OCI-LY7 (cell line): Measurements from ENCODE around the gene CNOT9. TPM values are rescaled to one million over a fixed set of nuclear protein-coding genes. Genes with fewer than 3 reads are reported as not detected.

Experiments used
- BruUV-seq: library from RNA; stranded (reverse); fragments of 400-500 nt; replicated peaks from 2 replicates; lab custom pipeline; 2021; lab: Mats Ljungman, UMichigan
- CTCF ChIA-PET: fragments of 300-600 bp; sonication (Branson Sonifier 250); formaldehyde crosslinking; loops from one replicate; lab custom pipeline; 2022; ENCODE audit warnings: antibody characterized with exemption; ENCODE audit not compliant: unreplicated experiment; lab: Charles Lee
- POLR2A ChIA-PET: fragments of 300-600 bp; sonication (Branson Sonifier 250); formaldehyde crosslinking; loops from one replicate; lab custom pipeline; 2022; ENCODE audit warnings: antibody characterized with exemption; lab: Charles Lee
- DNase-seq: peaks from one replicate; pipeline ENCODE4 v3.0.0-alpha.2; 2015; ENCODE audit warnings: low spot score
- H2AFZ ChIP-seq: fragments of 200-600 bp; sonication (generic), shearing (Covaris generic); 2 replicates; pipeline ENCODE4 v1.6.1; 2014; ENCODE audit warnings: mild to moderate bottlenecking, antibody characterized with exemption, low read length, moderate library complexity
- H3K27ac ChIP-seq: fragments of 200-600 bp; sonication (generic); 2 replicates; pipeline ENCODE4 v1.5.1; 2014; ENCODE audit warnings: mixed run types, low read depth, mild to moderate bottlenecking, moderate library complexity, low read length, inconsistent platforms; ENCODE audit not compliant: poor library complexity, severe bottlenecking
- H3K36me3 ChIP-seq: fragments of 200-600 bp; sonication (generic); 2 replicates; pipeline ENCODE4 v1.6.1; 2014; ENCODE audit warnings: mild to moderate bottlenecking, antibody characterized with exemption, low read length, moderate library complexity, mixed read lengths; ENCODE audit not compliant: insufficient read depth
- H3K4me1 ChIP-seq: fragments of 200-600 bp; sonication (generic); 2 replicates; pipeline ENCODE4 v1.5.1; 2014; ENCODE audit warnings: mild to moderate bottlenecking, low read length; ENCODE audit not compliant: insufficient read depth, poor library complexity, severe bottlenecking
- H3K4me2 ChIP-seq: fragments of 200-600 bp; sonication (generic); 2 replicates; pipeline ENCODE4 v1.6.1; 2014; ENCODE audit warnings: mild to moderate bottlenecking, low read length
- H3K4me3 ChIP-seq: fragments of 200-600 bp; sonication (generic); 2 replicates; pipeline ENCODE4 v1.5.1; 2014; ENCODE audit warnings: mild to moderate bottlenecking, low read depth, low read length; ENCODE audit not compliant: poor library complexity, severe bottlenecking
- H3K79me2 ChIP-seq: fragments of 200-600 bp; sonication (generic); 2 replicates; pipeline ENCODE4 v1.6.1; 2016; ENCODE audit warnings: low read depth, mild to moderate bottlenecking, low read length, moderate library complexity, mixed read lengths; ENCODE audit not compliant: insufficient read depth
- H3K9me2 ChIP-seq: fragments of 200-600 bp; sonication (generic); 2 replicates; pipeline ENCODE4 v1.6.1; 2016; ENCODE audit warnings: mild to moderate bottlenecking, low read length, mixed read lengths; ENCODE audit not compliant: insufficient read depth
- H3K9me3 ChIP-seq: fragments of 200-600 bp; sonication (generic); 2 replicates; pipeline ENCODE4 v1.6.1; 2014; ENCODE audit warnings: mild to moderate bottlenecking, mixed run types, low read length, mixed read lengths
- H4K20me1 ChIP-seq: fragments of 200-600 bp; sonication (generic); 2 replicates; pipeline ENCODE4 v1.6.1; 2014; ENCODE audit warnings: mild to moderate bottlenecking, antibody characterized with exemption, low read length, moderate library complexity, mixed read lengths; ENCODE audit not compliant: insufficient read depth
- CTCF ChIP-seq: fragments of 200-600 bp; sonication (generic); conservative IDR thresholded peaks from 2 replicates; pipeline ENCODE4 v1.5.1; 2014; ENCODE audit warnings: mild to moderate bottlenecking, antibody characterized with exemption, low read length, moderate library complexity, mixed read lengths
- EZH2phosphoT487 ChIP-seq: fragments of 200-600 bp; sonication (generic); IDR thresholded peaks from 2 replicates; pipeline ENCODE4 v1.6.1; 2018; ENCODE audit warnings: low read depth, borderline replicate concordance, mild to moderate bottlenecking, mixed run types, antibody characterized with exemption, low read length, moderate library complexity, mixed read lengths
- intact Hi-C: fragments of 100-400 bp; cut with micrococcal nuclease; formaldehyde crosslinking; loops from one replicate; pipeline ENCODE4 v1.10.0; 2022; ENCODE audit not compliant: unreplicated experiment
- total RNA-seq, 2 experiments: library from RNA; depleted of rRNA in 1 of 2; stranded (reverse); fragments of >200 nt in 1 of 2; shearing (Covaris generic) in 1 of 2; gene quantifications; 2 replicates each; pipeline ENCODE4 v1.2.3, GENCODE V29; 2014 to 2022

CNOT9 gene
- total RNA-seq, 2 experiments from 2014 or later: 71.6 to 94.2 TPM

GRCh38 chr2:218622606-218623365 lies 54.1 kb downstream of the CNOT9 start:
- intact Hi-C loops: no loop called here
- DNase-seq: no peak
- H3K36me3 ChIP-seq: no peaks in the 10 kb centered on the region
- no peak overlapping the region for H3K27ac ChIP-seq
- H3K4me3 ChIP-seq: no peak overlapping the region
- no peak overlapping the region for H3K4me2 ChIP-seq
- H3K79me2 ChIP-seq: no peaks in the 10 kb centered on the region
- H3K4me1 ChIP-seq: no peaks in the 10 kb centered on the region
- no peaks in the 10 kb centered on the region for H3K9me3 ChIP-seq
- POLR2A ChIA-PET: interaction anchor here (0.7 kb wide), 2 partner anchors 20 to 52 kb away, joined by 3 to 4 read pairs; no protein-coding TSS in a partner anchor
- H3K9me2 ChIP-seq: no peaks in the 10 kb centered on the region
- BruUV-seq: no TSS peak
- no peak overlapping the region for H2AFZ ChIP-seq
- TF ChIP-seq CTCF (no peak), EZH2phosphoT487 (no peak)
- CTCF ChIA-PET: no interaction called here
- no peaks in the 10 kb centered on the region for H4K20me1 ChIP-seq

GRCh38 chr2:218623366-218623705 lies 54.7 kb downstream of the CNOT9 start:
- Histone ChIP-seq H3K79me2 (no peaks in the 10 kb centered on the region), H3K4me3 (no peak overlapping the region), H3K9me2 (no peaks in the 10 kb centered on the region), H3K9me3 (no peaks in the 10 kb centered on the region), H3K27ac (no peak overlapping the region), H4K20me1 (no peaks in the 10 kb centered on the region), H3K4me2 (no peak overlapping the region), H3K4me1 (no peaks in the 10 kb centered on the region), H3K36me3 (no peaks in the 10 kb centered on the region), H2AFZ (no peak overlapping the region)
- DNase-seq: no peak
- intact Hi-C loops: no loop called here
- TF ChIP-seq EZH2phosphoT487 (no peak), CTCF (no peak)
- BruUV-seq: no TSS peak
- POLR2A ChIA-PET: no interaction called here
- CTCF ChIA-PET: no interaction called here

GRCh38 chr2:218626369-218626768 lies 57.7 kb downstream of the CNOT9 start:
- Histone ChIP-seq H3K9me3 (no peaks in the 10 kb centered on the region), H3K79me2 (no peaks in the 10 kb centered on the region), H2AFZ (no peak overlapping the region), H3K4me3 (no peak overlapping the region), H3K27ac (no peak overlapping the region), H3K4me2 (no peak overlapping the region), H4K20me1 (no peaks in the 10 kb centered on the region), H3K9me2 (no peaks in the 10 kb centered on the region), H3K4me1 (no peaks in the 10 kb centered on the region), H3K36me3 (no peaks in the 10 kb centered on the region)
- no peak for DNase-seq
- CTCF ChIA-PET: no interaction called here
- TF ChIP-seq EZH2phosphoT487: no peak
- no peak for TF ChIP-seq CTCF
- no TSS peak for BruUV-seq
- POLR2A ChIA-PET: interaction anchor here (0.7 kb wide), 2 partner anchors 15 to 248 kb away, joined by 3 read pairs; no protein-coding TSS in a partner anchor
- intact Hi-C loops: no loop called here
